ENCODE data around the gene KCNQ1. TPM values are rescaled to one million over a fixed set of nuclear protein-coding genes. Genes with fewer than 3 reads are reported as not detected.

Gene KCNQ1
- total and polyA plus RNA-seq, 2 of the 13 experiments (the other 11 are each of a cell fraction or from before 2014, with no cell fraction given) = 0.02 to 0.08 TPM

- Histone ChIP-seq H3K4me3 (replicated peaks in 1 of 3; ENCODE audit: insufficient read depth in 1 of 3, low read depth in 2 of 3, low read length in 3 of 3) (no peak overlapping the region), H2AFZ (ENCODE audit: low read length) (no peak overlapping the region), H3K4me1 (ENCODE audit: insufficient read depth, low read length) (no peaks in the 10 kb centered on the region), H3K4me2 (ENCODE audit: low read depth, low read length) (no peak overlapping the region), H3K36me3 (replicated peaks in 1 of 2; ENCODE audit: control insufficient read depth in 1 of 2, insufficient read depth in 2 of 2, low read length in 2 of 2) (no peaks in the 10 kb centered on the region), H3K79me2 (ENCODE audit: insufficient read depth, low read length) (no peaks in the 10 kb centered on the region), H3K9me3 (ENCODE audit: low read length) (no peaks in the 10 kb centered on the region), H3K27ac (ENCODE audit: extremely low read length, insufficient read depth, low read length) (no peak overlapping the region), H3K9ac (ENCODE audit: insufficient read depth, low read depth, low read length) (no peak overlapping the region), H3K27me3 (ENCODE audit: control insufficient read depth in 1 of 2, insufficient read depth in 2 of 2, low read length in 2 of 2) (peaks cover 30 to 86% of the 10 kb centered on the region in 2 experiments), H4K20me1 (ENCODE audit: insufficient read depth, low read length) (no peaks in the 10 kb centered on the region)
- 14% methylated on average over 9 of the region's 21 CpGs for WGBS (ENCODE audit: low lambda C conversion rate)
- ChIA-PET CTCF (ENCODE audit: low intra/inter-chr PET ratio, low total read pairs) (no interaction called here), POLR2A (no interaction called here)
- intact Hi-C loops (cut with micrococcal nuclease; ENCODE audit: unreplicated experiment) = no loop called here
- FAIRE-seq = no peak
- no peak for ATAC-seq
- in situ Hi-C loops (cut with HindIII; ENCODE audit: extremely low pct_ligation_motif_present, low pct_unique_long_range_greater_than_20kb) = no loop called here
- BruUV-seq (replicated peaks) = no TSS peak
- DNase-seq (ENCODE audit: low spot score) = no peak
- TF ChIP-seq ZFX (CRISPR knock-in tag; IDR thresholded peaks at IDR 0.05; ENCODE audit: low read depth) (no peak), EZH2 (conservative IDR thresholded peaks at IDR 0.05; ENCODE audit: low read depth, low read length) (0 out of 2 replicates have a peak, but pooled peaks have one; percentile 19)
These were observed 4.1 kb downstream of the KCNQ1 start for GRCh38 chr11:2448661-2449547.

GRCh38 chr11:2449548-2450320 lies 4.9 kb downstream of the KCNQ1 start:
- H3K4me2 ChIP-seq (ENCODE audit: low read depth, low read length) = no peak overlapping the region
- H3K36me3 ChIP-seq (replicated peaks in 1 of 2; ENCODE audit: control insufficient read depth in 1 of 2, insufficient read depth in 2 of 2, low read length in 2 of 2) = no peaks in the 10 kb centered on the region
- H3K9me3 ChIP-seq (ENCODE audit: low read length) = no peaks in the 10 kb centered on the region
- intact Hi-C loops (cut with micrococcal nuclease; ENCODE audit: unreplicated experiment) = no loop called here
- FAIRE-seq (no peak), ATAC-seq (no peak), DNase-seq (ENCODE audit: low spot score) (no peak)
- no peaks in the 10 kb centered on the region for H3K79me2 ChIP-seq (ENCODE audit: insufficient read depth, low read length)
- no peaks in the 10 kb centered on the region for H3K4me1 ChIP-seq (ENCODE audit: insufficient read depth, low read length)
- peaks cover 30 to 83% of the 10 kb centered on the region in 2 experiments for H3K27me3 ChIP-seq (ENCODE audit: control insufficient read depth in 1 of 2, insufficient read depth in 2 of 2, low read length in 2 of 2)
- no peak overlapping the region for H3K9ac ChIP-seq (ENCODE audit: insufficient read depth, low read depth, low read length)
- 0% methylated on average over 1 of the region's 26 CpGs for WGBS (ENCODE audit: low lambda C conversion rate)
- ChIA-PET CTCF (ENCODE audit: low intra/inter-chr PET ratio, low total read pairs) (no interaction called here), POLR2A (no interaction called here)
- no peak overlapping the region for H3K27ac ChIP-seq (ENCODE audit: extremely low read length, insufficient read depth, low read length)
- no peak for TF ChIP-seq ZNF292 (CRISPR knock-in tag; IDR thresholded peaks at IDR 0.05; ENCODE audit: borderline replicate concordance, low read depth)
- 0 out of 2 replicates have a peak, but pooled peaks have one; percentile 1 for TF ChIP-seq EZH2 (conservative IDR thresholded peaks at IDR 0.05; ENCODE audit: low read depth, low read length)
- no TSS peak for BruUV-seq (replicated peaks)
- no peak overlapping the region for H2AFZ ChIP-seq (ENCODE audit: low read length)
- no peak overlapping the region for H3K4me3 ChIP-seq (replicated peaks in 1 of 3; ENCODE audit: insufficient read depth in 1 of 3, low read depth in 2 of 3, low read length in 3 of 3)
- no peaks in the 10 kb centered on the region for H4K20me1 ChIP-seq (ENCODE audit: insufficient read depth, low read length)
- in situ Hi-C loops (cut with HindIII; ENCODE audit: extremely low pct_ligation_motif_present, low pct_unique_long_range_greater_than_20kb) = no loop called here

Data from HepG2 (cell line).